HL-60 (cell line): ENCODE results near the gene ZNG1F. TPM values are rescaled to one million over a fixed set of nuclear protein-coding genes. Genes with fewer than 3 reads are reported as not detected.
"Not testable (repeated sequence)": the region's sequence is repeated elsewhere in the genome, so short reads cannot be mapped to it uniquely, and the experiment has no call there.

Experiments used
- DNase-seq, 2 experiments: peaks; one replicate each; pipeline ENCODE4 v3.0.0-alpha.2; 2010 to 2020; ENCODE audit warnings: low read depth in 1 of 2, low spot score in 1 of 2
- H3K27ac ChIP-seq: fragments of 250-450 bp; sonication (Bioruptor Pico); replicated peaks from 2 replicates; pipeline ENCODE4 v1.5.1; 2020; ENCODE audit warnings: mild to moderate bottlenecking, moderate library complexity
- H3K27me3 ChIP-seq: fragments of 250-450 bp; sonication (Bioruptor Pico); 2 replicates; pipeline ENCODE4 v1.5.1; 2021; ENCODE audit warnings: mild to moderate bottlenecking, moderate library complexity; ENCODE audit not compliant: insufficient read depth, poor library complexity, severe bottlenecking
- H3K4me3 ChIP-seq: replicated peaks from 2 replicates; pipeline ENCODE4 v1.5.1; 2011; ENCODE audit warnings: mild to moderate bottlenecking, control low read depth, low read length; ENCODE audit not compliant: insufficient read depth
- microRNA-seq: library from miRNA; unstranded; fragments of <30 nt; microRNA quantifications from one replicate; pipeline ENCODE4, GENCODE V29; 2018

ZNG1F gene

DNA sequence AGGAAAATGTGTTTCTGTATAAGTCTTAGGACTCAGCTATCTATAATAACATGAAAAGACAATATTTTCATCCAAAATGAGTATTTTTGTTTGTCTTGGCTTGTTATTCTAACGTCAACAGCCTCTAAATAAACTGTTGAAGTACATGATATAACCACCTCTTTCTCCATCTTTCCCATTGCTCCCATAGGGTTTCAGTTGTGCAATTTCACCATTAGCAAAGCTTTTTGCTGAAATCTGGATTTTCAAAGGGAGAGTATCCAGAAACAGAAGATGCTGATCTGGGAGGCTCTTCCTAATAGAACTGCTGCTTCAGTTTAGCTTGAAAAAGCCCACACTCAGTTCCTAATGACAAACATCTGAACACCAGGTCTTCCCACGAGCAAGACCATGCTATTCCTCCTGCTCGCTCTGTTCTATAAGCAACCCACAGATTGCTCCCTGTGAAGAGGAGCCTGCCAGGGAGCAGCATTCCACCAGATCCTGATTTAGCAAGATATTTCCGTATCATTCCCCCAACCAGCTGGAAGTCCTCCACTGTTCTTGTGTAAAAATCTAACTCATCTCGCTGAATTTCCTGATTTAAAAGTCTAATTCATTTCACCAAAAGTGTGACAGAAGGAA lies 101.8 kb downstream of the ZNG1F start:
- not testable (repeated sequence) for H3K27ac ChIP-seq, H3K4me3 ChIP-seq, DNase-seq, H3K27me3 ChIP-seq

DNA sequence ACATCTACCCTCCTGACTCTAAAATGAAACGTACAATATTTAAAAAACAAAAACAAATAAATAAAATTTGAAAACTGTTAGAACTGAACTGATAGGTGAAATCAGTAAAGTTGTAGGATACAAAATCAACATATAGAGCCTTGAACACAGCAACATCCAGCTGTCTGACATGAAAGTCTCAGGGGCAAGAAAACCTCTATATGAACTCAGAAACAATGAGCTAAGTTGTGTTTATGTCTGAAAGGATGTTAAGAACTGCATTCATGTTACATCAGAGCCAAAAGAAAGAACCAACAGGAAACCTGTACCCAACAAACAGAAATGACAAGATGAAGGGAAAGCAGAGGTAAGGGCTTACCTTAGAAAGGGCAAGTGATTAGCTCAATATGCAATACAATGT lies 102.4 kb downstream of the ZNG1F start:
- not testable (repeated sequence) for DNase-seq, H3K27me3 ChIP-seq, H3K4me3 ChIP-seq, H3K27ac ChIP-seq

DNA sequence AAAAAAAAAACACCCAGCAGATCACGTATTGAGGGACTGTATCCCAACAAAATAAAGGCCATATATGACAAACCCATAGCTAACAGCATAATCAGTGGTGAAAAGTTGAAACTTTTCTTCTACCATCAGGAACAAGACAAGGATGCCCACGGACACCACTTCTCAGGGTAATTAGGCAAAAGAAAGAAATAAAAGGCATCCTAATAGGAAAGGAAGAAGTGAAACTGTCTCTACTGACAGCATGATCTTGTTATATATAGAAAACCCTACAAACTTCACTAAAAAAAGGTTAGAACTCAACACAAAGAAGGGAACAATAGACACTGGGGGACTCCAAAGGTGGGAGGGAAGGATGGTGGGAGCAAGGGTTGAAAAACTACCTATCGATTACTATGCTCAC lies 102.9 kb downstream of the ZNG1F start:
- not testable (repeated sequence) for H3K27ac ChIP-seq, DNase-seq, H3K27me3 ChIP-seq, H3K4me3 ChIP-seq

DNA sequence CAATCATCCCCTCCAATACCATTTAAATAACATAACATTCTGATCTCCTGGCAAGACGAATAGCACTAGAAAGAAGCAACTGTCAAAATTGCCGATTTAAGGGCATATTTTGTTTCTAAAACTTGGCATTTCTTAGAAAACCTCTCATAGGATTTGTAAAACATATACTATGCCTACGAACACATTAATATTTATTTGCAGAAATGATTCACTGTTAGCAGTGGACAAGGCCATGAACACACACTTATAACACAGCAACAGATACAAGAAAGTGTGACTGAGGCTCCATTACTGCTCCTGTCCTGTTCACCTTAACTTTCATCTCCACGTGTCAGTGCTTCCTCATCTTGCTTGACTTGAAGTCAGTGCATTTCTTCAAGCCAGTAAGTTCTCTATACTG lies 106.8 kb downstream of the ZNG1F start:
- not testable (repeated sequence) for DNase-seq, H3K27me3 ChIP-seq, H3K27ac ChIP-seq, H3K4me3 ChIP-seq

Small RNA genes within 50 kb of the gene (microRNA-seq; reads per million reads assigned to microRNA genes)
- gene MIR4477A = not detected
